Anterior cingulate cortex (tissue), 58 donors: Measurements from ENCODE around the gene APC2.
"Not testable (repeated sequence)": the region's sequence is repeated elsewhere in the genome, so short reads cannot be mapped to it uniquely, and the experiment has no call there.

Source experiments
- DNase-seq, 58 donors: peaks; one replicate each; lab custom pipeline; 2025; lab: John Stamatoyannopoulos, UW

Gene APC2

DNA sequence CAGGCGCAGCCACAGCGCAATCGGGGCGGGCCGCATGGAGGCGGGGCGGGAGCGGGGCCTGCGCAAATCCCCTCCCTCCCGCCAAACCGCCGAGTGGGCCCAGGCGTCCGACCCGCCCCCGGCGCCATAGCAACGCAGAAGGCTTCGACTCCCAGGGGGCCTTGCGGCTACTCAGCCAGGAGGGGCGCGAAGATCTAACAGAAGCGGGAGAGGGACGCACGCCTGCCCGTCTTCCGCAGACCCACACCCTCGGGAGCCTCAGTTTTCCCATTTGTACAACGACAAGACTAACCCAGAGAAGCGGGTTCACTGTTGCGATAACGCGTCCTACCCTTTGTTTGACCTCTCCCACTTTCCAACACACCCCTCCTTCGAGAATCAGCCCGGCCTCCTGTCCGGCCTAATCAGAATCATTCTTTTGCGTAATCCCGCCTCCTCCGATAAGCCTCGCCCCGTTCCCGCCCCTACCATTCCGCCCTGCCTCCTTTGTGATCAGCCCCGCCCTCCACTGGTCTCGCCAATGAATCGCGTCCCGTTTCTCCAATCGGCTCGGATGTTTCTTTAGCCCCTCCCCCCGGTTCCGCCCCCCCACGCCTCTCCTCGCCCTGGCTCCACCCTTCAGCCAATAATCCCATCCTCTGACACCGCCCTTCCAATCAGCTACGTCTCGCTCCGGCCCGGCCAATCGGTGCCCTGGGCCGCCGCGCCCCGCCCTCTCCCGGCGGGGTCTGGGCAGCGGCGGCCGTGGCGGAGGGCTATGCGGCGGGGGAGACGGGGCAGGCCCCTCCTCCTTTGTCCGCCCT lies 40.6 kb downstream of the APC2 start, which contains the start of gene PCSK4:
Gene PCSK4 (minus strand): TSS at position 40 of the 803 bp plus-strand sequence. CDS start 4 bp downstream, at position 36.
- DNase-seq = peak; percentile 89 to 100 (median 99)

DNA sequence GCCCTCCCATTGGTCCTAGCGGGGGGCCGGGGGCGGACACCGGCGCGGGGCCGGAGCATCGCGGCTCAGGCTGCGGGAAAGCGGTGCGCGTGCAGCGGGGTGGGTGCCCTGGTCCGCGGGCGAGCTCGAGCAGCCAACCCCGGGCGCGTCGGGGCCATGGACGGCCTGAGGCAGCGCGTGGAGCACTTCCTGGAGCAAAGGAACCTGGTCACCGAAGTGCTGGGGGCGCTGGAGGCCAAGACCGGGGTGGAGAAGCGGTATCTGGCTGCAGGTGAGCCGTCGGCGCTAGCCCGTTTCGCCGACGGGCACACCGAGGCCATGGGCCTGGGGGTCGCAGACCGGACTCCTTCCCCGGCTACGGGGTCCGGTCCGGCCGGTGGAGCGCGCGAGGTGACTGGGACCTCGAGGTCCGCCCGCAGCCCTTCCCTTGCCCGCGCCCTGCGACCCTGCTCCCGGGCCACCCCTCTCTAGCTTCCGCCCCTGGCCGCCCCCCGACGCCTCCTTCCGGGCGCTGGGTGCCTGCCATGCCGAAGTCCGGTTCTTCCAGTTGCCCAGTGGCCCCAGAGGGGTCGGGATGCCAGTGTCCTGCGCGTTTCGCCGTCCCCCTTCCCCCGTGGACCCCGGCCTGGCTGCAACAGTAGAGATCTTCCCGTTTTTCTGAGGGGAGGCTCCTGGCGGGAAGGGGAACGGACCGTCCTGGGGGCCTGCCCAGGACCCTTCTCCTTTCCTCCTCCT lies 41.4 kb downstream of the APC2 start, which contains the start of gene REEP6:
Gene REEP6 (plus strand): TSS at position 68 of the 735 bp plus-strand sequence. CDS start 89 bp downstream, at position 157.
- DNase-seq = no peak

DNA sequence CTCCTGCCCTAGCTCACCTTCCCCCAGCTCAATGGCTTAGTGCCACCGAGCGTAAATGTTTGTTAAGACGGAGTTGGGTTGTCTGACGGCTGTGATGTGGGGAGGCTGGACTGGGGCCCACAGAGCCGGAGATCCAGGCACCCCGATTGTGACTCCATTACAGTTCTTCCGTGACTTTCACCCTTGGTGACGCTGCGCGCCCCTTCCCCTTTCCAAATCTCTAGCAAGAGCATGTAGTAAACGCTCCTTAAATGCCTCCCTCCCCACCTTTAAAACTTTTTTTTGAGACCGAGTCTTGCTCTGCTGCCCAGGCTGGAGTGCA lies 41.9 kb downstream of the APC2 start:
- peak in 1 of 58 donors; percentile 8 for DNase-seq

DNA sequence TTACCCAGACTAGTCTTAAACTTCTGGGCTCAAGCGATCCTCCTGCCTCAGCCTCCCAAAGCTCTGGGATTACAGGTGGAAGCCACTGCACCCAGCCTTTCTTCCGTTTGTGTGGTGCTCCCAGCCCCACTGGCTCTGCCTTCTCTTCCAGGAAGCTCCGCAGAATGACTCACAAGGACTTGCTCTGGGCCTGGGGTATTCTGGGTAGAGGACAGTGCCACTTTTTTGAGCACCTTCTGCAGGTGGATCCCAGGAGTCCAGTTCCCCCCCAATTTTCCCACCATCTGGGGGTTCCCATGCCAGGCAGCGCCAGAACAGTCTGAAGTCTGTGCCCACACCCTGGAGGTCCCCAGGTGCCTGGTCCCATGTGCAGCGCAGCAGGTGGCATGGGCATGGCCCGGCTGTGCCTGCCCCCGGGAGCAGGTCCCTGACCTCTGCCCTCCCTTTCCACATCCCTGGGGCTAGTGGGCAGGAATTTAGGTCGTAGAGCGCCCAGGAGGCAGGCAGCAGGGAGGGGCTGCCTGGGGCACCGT lies 42.6 kb downstream of the APC2 start:
- DNase-seq = no peak

DNA sequence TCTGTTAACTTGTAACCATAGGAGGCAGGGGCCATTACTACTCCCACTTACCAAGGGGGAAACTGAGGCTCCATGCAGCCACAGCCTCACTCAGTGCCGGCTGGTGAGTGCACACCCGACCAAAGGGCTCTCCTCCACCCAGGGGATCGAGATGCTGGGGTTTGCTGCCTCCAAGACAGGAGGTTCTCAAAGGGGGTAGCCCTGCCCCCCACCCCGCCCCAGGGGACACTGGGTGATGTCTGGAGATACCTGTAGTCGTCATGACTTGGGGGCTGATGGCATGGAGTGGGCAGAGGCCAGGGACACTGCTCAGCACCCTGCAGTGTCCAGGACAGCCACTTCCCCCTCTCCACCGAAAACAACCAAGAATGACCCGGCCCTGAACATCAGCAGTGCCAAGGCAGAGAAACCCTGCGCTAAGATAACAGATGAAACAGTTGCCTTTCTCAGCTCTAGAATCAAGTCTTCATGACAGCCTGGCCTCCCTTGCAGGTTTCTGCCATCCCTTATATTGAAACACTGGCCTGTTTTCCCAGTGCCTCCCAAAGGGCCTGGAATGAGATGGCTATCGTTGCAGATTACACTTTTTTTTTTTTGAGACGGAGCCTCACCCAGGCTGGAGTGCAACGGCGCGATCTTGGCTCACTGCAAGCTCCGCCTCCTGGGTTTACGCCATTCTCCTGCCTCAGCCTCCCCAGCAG lies 44.3 kb downstream of the APC2 start:
- DNase-seq = no peak

DNA sequence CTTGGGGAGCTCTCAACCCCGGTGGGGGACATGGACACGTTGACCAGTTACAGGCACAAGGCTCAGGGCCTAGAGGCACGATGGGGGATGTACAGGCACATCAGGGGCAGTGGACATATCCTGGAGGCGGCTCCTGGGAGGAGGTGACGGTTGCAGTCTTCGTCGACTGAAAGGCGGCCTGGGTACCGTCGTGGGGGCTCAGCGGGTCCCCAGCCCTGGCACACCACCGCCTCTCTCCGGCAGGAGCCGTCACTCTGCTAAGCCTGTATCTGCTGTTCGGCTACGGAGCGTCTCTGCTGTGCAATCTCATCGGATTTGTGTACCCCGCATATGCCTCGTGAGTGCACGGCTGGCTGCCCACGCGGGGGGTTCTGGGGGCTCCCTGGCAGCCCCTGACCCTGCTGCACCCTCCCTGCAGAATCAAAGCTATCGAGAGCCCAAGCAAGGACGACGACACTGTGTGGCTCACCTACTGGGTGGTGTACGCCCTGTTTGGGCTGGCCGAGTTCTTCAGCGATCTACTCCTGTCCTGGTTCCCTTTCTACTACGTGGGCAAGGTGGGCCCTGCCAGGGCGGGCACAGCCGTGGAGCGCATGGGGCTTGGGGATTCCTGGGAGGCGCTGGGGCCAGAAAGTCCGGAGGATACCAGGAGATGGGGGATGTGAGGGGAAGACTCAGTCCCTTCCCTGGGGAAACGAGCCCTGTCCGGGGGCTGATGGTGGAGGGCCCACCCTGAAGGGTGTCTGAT lies 45.3 kb downstream of the APC2 start:
- no peak for DNase-seq

DNA sequence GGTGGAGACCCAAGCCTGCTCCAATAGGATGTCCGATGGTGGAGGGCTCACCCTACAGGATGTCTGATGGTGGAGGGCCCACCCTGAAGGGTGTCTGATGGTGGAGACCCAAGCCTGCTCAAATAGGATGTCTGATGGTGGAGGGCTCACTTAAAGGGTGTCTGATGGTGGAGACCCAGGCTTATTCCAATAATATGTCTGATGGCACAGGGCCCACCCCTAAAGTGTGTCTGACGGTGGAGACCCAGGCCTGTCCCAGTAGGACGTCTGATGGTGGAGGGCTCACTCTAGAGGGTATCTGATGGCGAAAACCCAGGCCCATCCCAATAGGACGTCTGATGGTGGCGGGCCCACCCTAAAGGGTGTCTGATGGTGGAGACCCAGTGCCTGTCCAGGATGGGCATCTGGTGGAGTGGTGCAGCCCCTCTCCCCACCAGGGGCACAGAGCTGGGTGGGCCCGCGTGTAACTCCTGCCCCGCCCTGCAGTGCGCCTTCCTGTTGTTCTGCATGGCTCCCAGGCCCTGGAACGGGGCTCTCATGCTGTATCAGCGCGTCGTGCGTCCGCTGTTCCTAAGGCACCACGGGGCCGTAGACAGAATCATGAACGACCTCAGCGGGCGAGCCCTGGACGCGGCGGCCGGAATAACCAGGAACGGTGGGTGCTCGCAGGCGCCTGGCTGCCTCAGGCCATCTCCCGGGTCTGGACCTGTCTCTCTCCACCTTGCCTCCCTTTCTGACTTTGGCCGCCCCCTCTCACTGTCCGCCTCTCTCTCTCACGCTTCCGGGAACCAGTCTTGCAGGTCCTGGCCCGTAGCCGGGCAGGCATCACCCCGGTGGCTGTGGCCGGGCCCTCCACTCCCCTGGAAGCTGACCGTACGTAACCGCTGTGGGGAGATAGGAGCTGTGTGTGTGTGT lies 46.1 kb downstream of the APC2 start:
- no peak for DNase-seq

DNA sequence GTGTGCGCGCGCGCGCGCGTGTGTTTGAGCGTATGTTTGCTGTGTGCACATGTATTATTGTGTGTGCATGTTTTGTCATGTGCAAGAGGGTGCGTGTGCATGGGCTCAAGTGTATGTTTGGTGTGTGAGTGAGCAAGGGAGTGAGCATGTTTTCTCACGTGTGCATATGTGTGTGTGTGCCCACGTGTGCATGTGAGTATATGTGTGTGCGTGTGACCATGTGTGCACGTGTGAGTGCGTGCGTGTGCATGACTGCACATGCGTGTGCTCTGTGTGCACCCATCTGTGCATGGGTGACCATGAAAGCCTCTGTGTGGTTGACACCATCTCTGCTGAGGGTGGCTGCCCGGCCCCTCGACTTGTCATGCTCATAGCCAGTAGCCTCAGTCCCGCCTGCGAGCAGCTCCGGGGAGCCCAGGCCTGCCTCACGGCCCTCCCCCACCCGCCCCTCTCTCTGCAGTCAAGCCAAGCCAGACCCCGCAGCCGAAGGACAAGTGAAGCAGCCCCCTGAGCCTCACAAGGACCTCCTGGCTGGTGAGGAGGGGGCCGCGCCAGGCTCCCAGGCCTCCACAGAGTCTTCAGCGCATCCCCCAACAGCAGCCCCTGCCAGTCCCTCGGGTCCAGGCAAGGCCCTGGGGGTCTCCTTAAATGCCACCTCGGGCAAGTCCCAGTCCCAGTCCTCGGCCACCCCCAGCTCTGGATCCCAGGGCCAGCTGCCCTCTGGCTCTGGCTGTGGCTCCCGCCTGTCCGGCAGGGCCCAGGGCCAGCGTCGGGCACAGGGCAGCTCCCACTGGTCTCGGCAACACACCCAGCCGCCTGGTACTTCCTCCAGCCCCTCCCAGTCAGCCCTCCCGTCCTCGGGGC lies 47.0 kb downstream of the APC2 start:
- DNase-seq = no peak

DNA sequence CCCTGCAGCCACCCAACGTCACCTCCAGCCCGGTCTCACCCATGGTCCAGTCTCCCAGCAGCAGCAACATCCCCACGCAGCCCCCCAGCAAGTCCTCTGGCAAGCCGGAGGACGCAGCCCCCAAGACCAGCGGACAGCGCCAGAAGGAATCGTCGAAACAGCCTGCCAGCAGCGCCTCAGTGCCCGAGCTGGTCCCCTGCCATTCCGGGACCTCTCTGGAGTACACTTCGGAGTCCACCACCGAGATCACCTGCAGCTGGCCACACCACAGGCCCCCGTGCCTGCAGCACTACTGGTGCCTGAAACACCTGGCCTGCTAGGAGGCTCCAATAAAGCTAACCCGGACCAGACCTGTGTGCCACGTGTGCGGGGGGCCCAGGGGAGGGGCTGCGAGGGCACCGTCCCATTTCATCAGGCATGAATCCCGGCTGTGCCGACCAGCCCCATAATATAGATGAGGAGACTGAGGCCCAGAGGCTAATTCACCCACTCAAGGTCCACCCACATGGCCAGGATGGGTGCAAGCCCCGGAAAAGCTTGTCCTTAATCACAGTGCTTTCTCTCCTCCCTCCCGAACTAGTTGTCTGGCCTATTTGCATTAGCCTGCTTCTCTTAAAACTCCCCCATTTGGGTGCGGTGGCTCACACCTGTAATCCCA lies 47.8 kb downstream of the APC2 start:
- DNase-seq = no peak

DNA sequence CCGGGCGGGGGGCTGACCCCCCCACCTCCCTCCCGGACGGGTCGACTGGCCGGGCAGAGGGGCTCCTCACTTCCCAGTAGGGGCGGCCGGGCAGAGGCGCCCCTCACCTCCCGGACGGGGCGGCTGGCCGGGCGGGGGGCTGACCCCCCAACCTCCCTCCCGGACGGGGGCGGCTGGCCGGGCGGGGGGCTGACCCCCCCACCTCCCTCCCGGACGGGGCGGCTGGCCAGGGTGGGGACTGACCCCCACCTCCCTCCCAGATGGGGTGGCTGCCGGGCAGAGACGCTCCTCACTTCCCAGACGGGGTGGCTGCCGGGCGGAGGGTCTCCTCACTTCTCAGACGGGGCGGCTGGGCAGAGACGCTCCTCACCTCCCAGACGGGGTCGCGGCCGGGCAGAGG lies 49.3 kb downstream of the APC2 start:
- DNase-seq = not testable (repeated sequence)

DNA sequence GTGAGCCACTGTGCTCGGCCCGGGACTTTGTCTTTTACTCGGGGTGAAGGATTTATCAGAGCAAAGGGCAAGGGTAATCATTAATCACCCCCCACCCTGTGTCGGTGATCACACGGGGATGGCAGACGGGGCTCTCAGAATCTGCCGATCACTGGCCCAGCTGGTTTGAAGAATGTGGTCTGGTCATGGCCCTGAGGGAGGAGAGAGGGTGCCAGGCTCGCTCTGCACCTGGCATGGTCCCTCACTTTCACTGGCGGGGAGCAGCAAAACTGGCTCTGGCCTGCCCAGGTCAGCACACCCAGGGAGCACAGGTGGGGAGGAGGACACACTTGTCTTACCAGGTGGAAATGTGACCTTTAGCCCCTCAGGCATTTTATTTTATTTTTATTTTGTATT lies 51.3 kb downstream of the APC2 start:
- DNase-seq = no peak

DNA sequence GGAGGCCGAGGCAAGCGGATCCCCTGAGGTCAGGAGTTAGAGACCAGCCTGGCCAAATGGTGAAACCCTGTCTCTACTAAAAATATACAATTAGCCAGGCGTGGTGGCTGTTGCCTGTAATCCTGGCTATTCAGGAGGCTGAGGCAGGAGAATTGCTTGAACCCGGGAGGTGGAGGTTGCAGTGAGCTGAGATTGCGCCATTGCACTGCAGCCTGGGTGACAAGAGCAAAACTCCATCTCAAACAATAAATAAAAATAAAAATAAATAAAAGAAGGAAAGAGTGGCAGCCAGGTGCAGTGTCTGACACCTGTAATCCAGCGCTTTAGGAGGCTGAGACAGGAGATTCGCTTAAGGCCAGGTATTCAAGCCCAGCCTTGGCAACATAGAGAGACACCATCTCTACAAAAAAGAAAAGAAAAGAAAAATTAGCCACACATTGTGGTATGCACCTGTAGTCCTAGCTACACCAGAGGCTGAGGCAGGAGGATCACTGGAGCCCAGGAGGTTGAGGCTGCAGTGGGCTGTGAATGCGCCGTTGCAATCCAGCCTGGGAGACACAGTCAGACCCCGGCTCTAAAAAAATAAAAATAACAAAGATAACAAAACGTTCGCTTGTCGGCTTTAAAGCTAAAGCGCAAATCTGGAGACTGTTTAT lies 52.6 kb downstream of the APC2 start:
- no peak for DNase-seq

DNA sequence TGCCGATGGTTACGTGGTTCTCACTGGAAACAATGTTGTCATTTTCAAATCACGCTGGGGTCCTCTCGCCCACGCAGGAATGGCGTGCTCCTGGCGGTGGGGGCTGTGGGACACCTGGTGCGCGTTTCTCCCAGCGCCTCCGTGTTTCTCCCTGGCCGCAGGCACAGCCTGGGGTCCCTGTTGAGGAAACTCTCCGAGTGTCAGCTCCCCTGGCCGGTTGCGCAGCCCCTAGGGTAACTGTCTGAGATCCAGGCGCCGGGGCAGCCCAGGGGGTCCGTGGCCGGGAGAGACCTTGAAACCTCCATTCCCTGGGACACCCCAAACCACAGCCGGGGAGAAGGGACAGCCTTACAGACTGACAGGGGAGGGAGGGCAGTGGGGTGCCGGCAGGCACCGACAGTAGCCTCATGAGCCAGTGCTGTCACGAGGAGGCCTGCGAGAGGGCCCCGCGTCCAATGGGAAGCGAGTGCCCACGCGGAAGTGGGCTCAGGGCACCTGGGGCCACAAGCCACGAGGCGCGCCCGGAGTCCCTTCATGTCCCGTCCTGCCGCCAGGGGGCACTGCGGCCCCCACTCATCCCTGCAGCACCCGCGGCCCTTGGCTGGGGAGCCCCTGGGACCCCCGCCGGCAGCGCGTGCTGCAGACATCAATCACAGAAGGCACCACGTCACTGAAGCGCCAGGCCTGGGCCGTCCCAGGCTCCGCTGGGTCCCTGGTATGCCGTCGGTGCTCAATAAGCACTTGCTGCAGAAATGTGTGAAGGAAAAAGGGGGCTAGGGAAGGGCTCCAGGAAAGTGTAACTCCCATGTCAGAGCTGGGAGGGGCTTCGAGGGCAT lies 53.4 kb downstream of the APC2 start:
- DNase-seq = peak in 36 of 58 donors; percentile 7 to 68 (median 22)

DNA sequence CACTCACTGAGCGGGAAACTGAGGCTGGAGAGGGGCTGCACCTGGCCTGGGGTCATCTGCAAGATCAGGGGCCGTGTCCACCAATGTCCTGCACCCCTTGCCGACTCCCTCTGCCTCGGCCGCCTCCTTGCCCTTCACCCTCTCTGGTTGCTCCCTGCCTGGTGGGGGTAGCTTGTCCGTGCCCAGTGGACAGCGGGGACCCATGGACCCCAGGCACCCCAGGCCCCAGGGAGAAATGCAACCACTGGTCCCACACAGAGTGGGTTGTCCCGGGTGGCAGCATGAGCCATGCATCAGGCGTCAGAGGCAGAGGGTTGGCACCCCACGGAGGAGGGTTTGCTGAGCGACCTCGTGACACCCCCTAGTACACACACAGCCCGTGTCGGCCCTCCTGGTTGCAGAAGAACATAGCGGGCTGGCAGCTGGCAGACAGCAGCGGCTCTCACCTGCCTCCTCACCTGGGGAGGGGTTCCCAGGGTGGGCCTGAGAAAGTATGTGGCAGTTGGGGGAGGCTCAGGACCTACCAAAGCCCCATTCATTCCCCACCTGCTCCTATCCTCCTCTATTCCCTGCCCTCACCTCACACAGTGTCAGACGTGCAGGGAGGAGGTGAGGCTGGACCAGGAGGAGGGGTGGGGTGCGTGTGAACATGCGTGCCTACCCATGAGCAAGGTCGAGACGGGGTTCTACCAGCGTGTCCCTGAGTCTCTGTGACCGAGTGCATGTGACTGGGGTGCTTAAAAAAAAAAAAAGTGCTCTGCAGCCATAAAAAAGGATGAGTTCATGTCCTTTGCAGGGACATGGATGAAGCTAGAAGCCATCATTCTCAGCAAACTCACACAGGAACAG lies 54.2 kb downstream of the APC2 start:
- DNase-seq = no peak

DNA sequence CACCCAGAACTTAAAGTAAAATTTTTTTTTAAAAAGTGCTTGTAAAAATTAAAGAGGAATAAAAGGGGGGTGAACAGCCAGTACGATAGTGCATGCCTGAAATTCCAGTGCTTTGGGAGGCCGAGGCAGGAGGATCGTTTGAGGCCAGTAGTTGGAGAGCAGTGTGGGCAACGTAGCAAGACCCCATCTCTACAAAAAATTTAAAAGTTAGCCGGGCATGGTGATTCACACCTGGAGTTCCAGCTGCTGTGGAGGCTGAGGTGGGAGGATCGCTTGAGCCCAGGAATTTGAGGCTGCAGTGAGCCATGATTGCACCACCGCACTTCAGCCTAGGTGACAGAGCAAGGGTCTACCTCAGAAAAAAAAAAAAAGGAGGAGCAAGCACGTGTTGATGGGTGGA lies 55.1 kb downstream of the APC2 start:
- no peak for DNase-seq
